Panc1 (cell line): Measurements from ENCODE around the gene NUPR1. TPM values are rescaled to one million over a fixed set of nuclear protein-coding genes. Genes with fewer than 3 reads are reported as not detected.

Experiments
- ATAC-seq: fragments of 200-7000 bp; cut with Tn5 transposase; 2 replicates; pipeline ENCODE4 v1.9.1; 2020; ENCODE audit warnings: mild to moderate bottlenecking, moderate library complexity
- BruUV-seq: library from RNA; stranded (reverse); fragments of 400-500 nt; replicated peaks from 2 replicates; lab custom pipeline; 2021; lab: Mats Ljungman, UMichigan
- CTCF ChIA-PET: fragments of 300-600 bp; sonication (Branson Sonifier 250); formaldehyde crosslinking; loops from one replicate; lab custom pipeline; 2022; ENCODE audit warnings: antibody characterized with exemption; lab: Charles Lee
- POLR2A ChIA-PET: fragments of 300-600 bp; sonication (Branson Sonifier 250); formaldehyde crosslinking; loops from one replicate; lab custom pipeline; 2022; ENCODE audit warnings: antibody characterized with exemption; lab: Charles Lee
- DNase-seq: peaks from one replicate; pipeline ENCODE4 v3.0.0-alpha.2; 2010; ENCODE audit warnings: low read depth, low spot score
- H3K27ac ChIP-seq: 2 replicates; pipeline ENCODE4 v1.5.1; 2011; ENCODE audit warnings: mild to moderate bottlenecking, low read length, inconsistent platforms
- H3K27me3 ChIP-seq: fragments of 200-500 bp; sonication (Bioruptor generic); 2 replicates; pipeline ENCODE4 v1.6.0; 2014; ENCODE audit warnings: low read length, inconsistent platforms; ENCODE audit not compliant: control insufficient read depth, insufficient read depth
- H3K36me3 ChIP-seq: fragments of 200-500 bp; sonication (Bioruptor generic); 2 replicates; pipeline ENCODE4 v1.5.1; 2014; ENCODE audit warnings: inconsistent platforms, mild to moderate bottlenecking, low read length, moderate library complexity; ENCODE audit not compliant: control insufficient read depth, insufficient read depth
- H3K4me1 ChIP-seq: 2 replicates; pipeline ENCODE4 v1.5.1; 2011; ENCODE audit warnings: inconsistent platforms, mild to moderate bottlenecking, low read length, moderate library complexity; ENCODE audit not compliant: control insufficient read depth, insufficient read depth
- H3K4me3 ChIP-seq, 2 experiments: 2 replicates each; pipeline ENCODE4 v1.5.1; 2011 to 2012; ENCODE audit warnings: low read depth in 2 of 2, low read length in 2 of 2, mild to moderate bottlenecking in 2 of 2, inconsistent platforms in 1 of 2, moderate library complexity in 1 of 2
- H3K9me3 ChIP-seq: fragments of 200-500 bp; sonication (Bioruptor generic); 2 replicates; pipeline ENCODE4 v1.5.1; 2014; ENCODE audit warnings: low read depth, mild to moderate bottlenecking, inconsistent platforms, low read length, moderate library complexity; ENCODE audit not compliant: control insufficient read depth, insufficient read depth
- CTCF ChIP-seq: fragments of 450-650 bp; IDR thresholded peaks from 2 replicates; pipeline ENCODE4 v1.5.1; 2017; ENCODE audit warnings: mild to moderate bottlenecking
- POLR2AphosphoS5 ChIP-seq: IDR thresholded peaks from 2 replicates; pipeline ENCODE4 v1.6.1; 2012; ENCODE audit warnings: mild to moderate bottlenecking, low read depth, low read length, moderate library complexity
- REST ChIP-seq, 2 experiments: IDR thresholded peaks; 2 replicates each; pipeline ENCODE4 v1.6.1; 2011 to 2012; ENCODE audit warnings: low read depth in 2 of 2, control low read depth in 1 of 2, low read length in 1 of 2, mild to moderate bottlenecking in 1 of 2, moderate library complexity in 1 of 2; ENCODE audit not compliant: insufficient read depth in 1 of 2
- SIN3A ChIP-seq: IDR thresholded peaks from 2 replicates; pipeline ENCODE4 v1.6.1; 2012; ENCODE audit warnings: low read depth, mild to moderate bottlenecking, low read length, moderate library complexity, borderline replicate concordance; ENCODE audit not compliant: insufficient read depth
- TCF7L2 ChIP-seq: IDR thresholded peaks from 2 replicates; pipeline ENCODE4 v1.6.1; 2011; ENCODE audit warnings: mild to moderate bottlenecking, low read depth, low read length, inconsistent platforms
- in situ Hi-C: cut with HindIII; loops from 2 replicates; pipeline ENCODE4 v1.10.0; 2016; ENCODE audit warnings: low sequenced_read_pairs, low pct_unique_long_range_greater_than_20kb
- intact Hi-C: fragments of 100-400 bp; cut with micrococcal nuclease; formaldehyde crosslinking; loops from one replicate; pipeline ENCODE4 v1.10.0; 2022; ENCODE audit not compliant: unreplicated experiment
- total RNA-seq: library from RNA; stranded (reverse); gene quantifications from one replicate; pipeline ENCODE4 v1.2.1, GENCODE V29; 2021; ENCODE audit not compliant: unreplicated experiment

Gene NUPR1
- total RNA-seq, 1 experiment from 2014 or later = 79.7 TPM

GRCh38 chr16:28558456-28558855 lies 19.7 kb upstream of the NUPR1 start:
- no peak overlapping the region for H3K4me3 ChIP-seq
- DNase-seq (no peak), ATAC-seq (no peak)
- in situ Hi-C loops = no loop called here
- ChIA-PET POLR2A (no interaction called here), CTCF (no interaction called here)
- H3K4me1 ChIP-seq = peaks cover 10% of the 10 kb centered on the region
- no TSS peak for BruUV-seq
- no peak for TF ChIP-seq CTCF
- TF ChIP-seq REST (IDR thresholded peaks at IDR 0.05; ENCODE audit: insufficient read depth in 1 of 2, low read depth in 2 of 2, low read length in 1 of 2) = no peak
- TF ChIP-seq SIN3A = no peak
- no peak for TF ChIP-seq POLR2AphosphoS5
- TF ChIP-seq TCF7L2 = no peak
- no peaks in the 10 kb centered on the region for H3K36me3 ChIP-seq
- H3K9me3 ChIP-seq = no peaks in the 10 kb centered on the region
- H3K27me3 ChIP-seq = no peaks in the 10 kb centered on the region
- no peak overlapping the region for H3K27ac ChIP-seq
- intact Hi-C loops = no loop called here

GRCh38 chr16:28556914-28557320 lies 18.1 kb upstream of the NUPR1 start:
- Histone ChIP-seq H3K9me3 (no peaks in the 10 kb centered on the region), H3K36me3 (no peaks in the 10 kb centered on the region), H3K4me1 (peaks cover 7% of the 10 kb centered on the region), H3K27me3 (no peaks in the 10 kb centered on the region), H3K27ac (no peak overlapping the region), H3K4me3 (no peak overlapping the region)
- ChIA-PET CTCF (no interaction called here), POLR2A (interaction anchor here (0.6 kb wide), 1 partner anchor 255 kb away, joined by 4 read pairs; no protein-coding TSS in a partner anchor)
- no peak for DNase-seq
- intact Hi-C loops = no loop called here
- no TSS peak for BruUV-seq
- no peak for ATAC-seq
- in situ Hi-C loops = no loop called here
- TF ChIP-seq POLR2AphosphoS5 (no peak), CTCF (no peak), SIN3A (no peak), TCF7L2 (no peak), REST (IDR thresholded peaks at IDR 0.05; ENCODE audit: insufficient read depth in 1 of 2, low read depth in 2 of 2, low read length in 1 of 2) (no peak)
